Lower leg skin (tissue), 4 donors: Measurements from ENCODE around the gene NDUFA12. TPM values are rescaled to one million over a fixed set of nuclear protein-coding genes. Genes with fewer than 3 reads are reported as not detected.

ENCODE experiments used
- DNase-seq, 2 donors: peaks; one replicate each; pipeline ENCODE4 v3.0.0-alpha.2; 2019; ENCODE audit warnings: low spot score in 2 of 2
- H3K4me3 ChIP-seq: fragments of 200-600 bp; sonication (generic); 2 replicates; pipeline ENCODE4 v1.5.1; 2017; ENCODE audit warnings: mild to moderate bottlenecking, low read depth; ENCODE audit not compliant: poor library complexity, severe bottlenecking
- POLR2A ChIP-seq, 2 donors: fragments of 450-650 bp; IDR thresholded peaks; one replicate each; pipeline ENCODE4 v1.6.1; 2016 to 2017; ENCODE audit warnings: antibody characterized with exemption in 2 of 2, mild to moderate bottlenecking in 1 of 2, moderate library complexity in 1 of 2
- WGBS, 2 donors: methylation state at CpG; one replicate each; pipeline ENCODE4 v1.1.5; 2018; 5-methylcytosine and 5-hydroxymethylcytosine counted together
- intact Hi-C: fragments of 100-400 bp; cut with DNase I; formaldehyde crosslinking; loops from one replicate; pipeline ENCODE4 v1.15.0; 2023; ENCODE audit warnings: low total_unique reads
- total RNA-seq, 4 donors: library from RNA; depleted of rRNA; stranded (reverse); fragments of >200 nt; gene quantifications; one replicate each; pipeline ENCODE4 v1.1.0, GENCODE V29; 2016
- TF ChIP-seq, protein P1 (sequence below), 3 donors: fragments of 450-650 bp; IDR thresholded peaks; one replicate each; pipeline ENCODE4 v1.5.1; 2016; ENCODE audit warnings: antibody characterized with exemption in 3 of 3, mild to moderate bottlenecking in 3 of 3, moderate library complexity in 2 of 3

The NDUFA12 gene
- total RNA-seq, 4 donors from 2014 or later, result 97.1 to 124 (median 99.8) TPM

DNA sequence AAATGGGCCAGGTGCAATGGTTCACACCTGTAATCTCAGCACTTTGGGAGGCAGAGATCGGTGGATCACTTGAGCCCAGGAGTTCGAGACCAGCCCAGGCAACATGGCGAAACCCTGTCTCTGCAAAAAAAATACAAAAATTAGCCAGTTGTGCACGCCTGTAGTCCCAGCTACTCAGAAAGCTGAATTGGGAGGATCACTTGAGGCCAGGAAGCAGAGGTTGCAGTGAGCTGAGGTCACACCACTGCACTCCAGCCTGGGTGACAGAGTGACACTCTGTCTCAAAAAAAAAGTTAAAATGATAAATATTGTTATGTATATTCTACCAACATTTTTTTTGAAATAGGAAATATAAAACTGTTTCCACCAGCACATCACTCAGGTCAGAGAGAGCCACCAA lies 64.9 kb downstream of the NDUFA12 start:
- TF ChIP-seq, protein P1, sequence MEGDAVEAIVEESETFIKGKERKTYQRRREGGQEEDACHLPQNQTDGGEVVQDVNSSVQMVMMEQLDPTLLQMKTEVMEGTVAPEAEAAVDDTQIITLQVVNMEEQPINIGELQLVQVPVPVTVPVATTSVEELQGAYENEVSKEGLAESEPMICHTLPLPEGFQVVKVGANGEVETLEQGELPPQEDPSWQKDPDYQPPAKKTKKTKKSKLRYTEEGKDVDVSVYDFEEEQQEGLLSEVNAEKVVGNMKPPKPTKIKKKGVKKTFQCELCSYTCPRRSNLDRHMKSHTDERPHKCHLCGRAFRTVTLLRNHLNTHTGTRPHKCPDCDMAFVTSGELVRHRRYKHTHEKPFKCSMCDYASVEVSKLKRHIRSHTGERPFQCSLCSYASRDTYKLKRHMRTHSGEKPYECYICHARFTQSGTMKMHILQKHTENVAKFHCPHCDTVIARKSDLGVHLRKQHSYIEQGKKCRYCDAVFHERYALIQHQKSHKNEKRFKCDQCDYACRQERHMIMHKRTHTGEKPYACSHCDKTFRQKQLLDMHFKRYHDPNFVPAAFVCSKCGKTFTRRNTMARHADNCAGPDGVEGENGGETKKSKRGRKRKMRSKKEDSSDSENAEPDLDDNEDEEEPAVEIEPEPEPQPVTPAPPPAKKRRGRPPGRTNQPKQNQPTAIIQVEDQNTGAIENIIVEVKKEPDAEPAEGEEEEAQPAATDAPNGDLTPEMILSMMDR (IDR thresholded peaks at IDR 0.05), result no peak
- no peak for TF ChIP-seq POLR2A (IDR thresholded peaks at IDR 0.05)
- DNase-seq, result no peak
- intact Hi-C loops, result no loop called here
- no peak overlapping the region for H3K4me3 ChIP-seq
- WGBS, 2 donors, result 92 to 97% methylated on average over 4 of the region's 4 CpGs

DNA sequence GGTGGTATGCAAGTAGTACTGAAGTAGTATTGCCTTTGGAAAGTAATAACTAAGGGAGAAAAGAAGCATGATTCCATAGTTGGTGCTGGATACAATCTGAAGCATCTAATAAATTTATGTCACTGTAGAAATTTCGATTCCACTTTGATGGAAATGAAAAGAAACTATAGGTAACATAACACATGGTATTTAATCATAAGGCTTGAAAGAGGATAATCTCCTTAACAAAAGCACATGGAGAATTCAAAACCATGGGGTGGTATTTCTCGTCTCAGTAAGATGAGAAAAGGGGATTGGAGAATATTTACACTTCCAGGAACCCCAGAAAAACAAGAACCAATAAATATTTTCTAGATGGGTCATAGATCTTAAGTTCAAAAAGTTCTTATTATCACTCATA lies 72.7 kb downstream of the NDUFA12 start:
- WGBS, 2 donors, result 56 to 64% methylated on average over 2 of the region's 2 CpGs
- intact Hi-C loops, result no loop called here
- TF ChIP-seq, protein P1 (IDR thresholded peaks at IDR 0.05), result no peak
- no peak for TF ChIP-seq POLR2A (IDR thresholded peaks at IDR 0.05)
- DNase-seq, result no peak
- H3K4me3 ChIP-seq, result no peak overlapping the region

DNA sequence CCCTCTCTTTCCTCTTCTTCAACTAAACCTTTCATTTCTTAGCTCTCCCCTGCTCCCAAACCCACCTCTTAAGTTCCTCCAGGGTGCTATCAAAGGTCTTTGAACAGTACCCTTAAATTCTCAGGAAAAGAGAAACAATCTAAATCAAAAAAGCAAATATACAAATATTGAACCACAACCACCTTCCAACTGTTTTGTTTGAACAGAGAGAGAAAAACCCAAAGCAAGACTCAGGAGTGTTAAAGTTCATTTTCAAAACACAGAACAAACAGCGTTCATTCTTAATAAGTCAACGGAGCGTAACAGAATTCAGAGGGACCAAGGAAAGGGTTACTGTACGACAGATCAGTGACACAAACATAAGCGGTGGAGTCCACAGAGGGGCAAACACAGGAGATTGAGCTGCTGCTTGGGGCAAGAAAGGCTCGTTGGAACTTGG lies 73.3 kb downstream of the NDUFA12 start:
- intact Hi-C loops, result no loop called here
- TF ChIP-seq, protein P1 (IDR thresholded peaks at IDR 0.05), result no peak
- no peak for TF ChIP-seq POLR2A (IDR thresholded peaks at IDR 0.05)
- DNase-seq, result no peak
- WGBS, 2 donors, result 53 to 62% methylated on average over 6 of the region's 6 CpGs
- H3K4me3 ChIP-seq, result no peak overlapping the region

DNA sequence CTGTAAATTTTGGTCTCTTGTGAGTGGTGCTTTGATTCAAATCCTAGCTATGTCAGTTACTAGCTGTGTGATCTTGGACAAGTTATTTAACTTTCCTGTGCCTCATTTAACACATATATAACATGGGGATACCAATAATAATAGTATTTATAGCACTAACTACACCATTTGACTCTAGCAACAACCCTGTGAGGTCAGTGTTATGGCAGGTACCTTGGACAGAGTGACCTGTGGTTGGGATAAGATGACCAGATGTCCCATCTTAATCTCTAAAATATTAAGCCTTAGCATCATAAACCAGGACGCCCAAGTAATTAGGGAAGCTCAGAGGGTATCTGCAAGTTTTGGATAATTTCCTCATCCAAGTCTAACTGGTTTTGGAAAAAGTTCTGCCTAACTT lies 73.7 kb downstream of the NDUFA12 start:
- intact Hi-C loops, result no loop called here
- H3K4me3 ChIP-seq, result no peak overlapping the region
- WGBS, 2 donors, result 57 to 79% methylated on average over 1 of the region's 1 CpG
- TF ChIP-seq, protein P1 (IDR thresholded peaks at IDR 0.05), result no peak
- TF ChIP-seq POLR2A (IDR thresholded peaks at IDR 0.05), result no peak
- DNase-seq, result no peak

DNA sequence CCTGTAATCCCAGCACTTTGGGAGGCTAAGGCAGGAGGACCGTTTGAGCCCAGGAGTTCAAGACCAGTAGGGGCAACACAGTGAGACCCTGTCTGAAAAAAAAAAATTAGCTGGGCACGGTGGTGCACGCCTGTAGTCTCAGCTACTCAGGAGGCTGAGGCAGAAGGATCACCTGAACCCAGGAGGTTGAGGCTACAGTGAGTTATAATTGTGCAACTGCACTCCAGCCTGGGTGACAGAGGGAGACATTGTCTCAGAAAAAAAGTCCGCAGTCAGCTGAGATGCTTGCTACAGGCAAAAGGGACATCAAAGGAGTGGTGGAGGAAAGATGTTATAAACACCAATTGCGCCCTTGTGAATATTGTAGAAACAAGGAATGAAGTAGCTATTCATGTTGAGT lies 77.8 kb downstream of the NDUFA12 start:
- no peak for TF ChIP-seq POLR2A (IDR thresholded peaks at IDR 0.05)
- TF ChIP-seq, protein P1 (IDR thresholded peaks at IDR 0.05), result no peak
- DNase-seq, result no peak
- WGBS, 2 donors, result 89 to 93% methylated on average over 5 of the region's 5 CpGs
- intact Hi-C loops, result no loop called here
- H3K4me3 ChIP-seq, result no peak overlapping the region

DNA sequence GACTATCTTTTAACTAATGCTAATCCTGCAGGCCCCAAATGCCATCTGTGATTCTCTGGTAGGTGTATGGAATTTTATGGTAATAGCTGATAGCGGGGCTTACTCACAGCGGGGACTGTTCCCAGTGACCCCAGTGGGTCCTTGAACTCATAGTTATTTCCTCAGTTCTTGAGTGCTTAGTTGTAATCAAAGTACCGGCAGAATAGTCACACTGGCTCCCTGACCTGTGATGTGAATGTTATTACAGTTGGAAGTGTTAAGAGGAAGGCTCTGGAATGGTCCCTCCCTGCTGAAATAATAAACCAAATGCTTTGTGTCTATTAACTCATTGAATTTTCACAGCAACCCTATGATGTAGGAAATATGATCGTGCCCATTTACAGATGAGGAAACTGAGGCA lies 78.3 kb downstream of the NDUFA12 start:
- DNase-seq, result no peak
- 87 to 91% methylated on average over 4 of the region's 4 CpGs for WGBS, 2 donors
- intact Hi-C loops, result no loop called here
- no peak overlapping the region for H3K4me3 ChIP-seq
- TF ChIP-seq, protein P1 (IDR thresholded peaks at IDR 0.05), result no peak
- TF ChIP-seq POLR2A (IDR thresholded peaks at IDR 0.05), result no peak
